Measurements from ENCODE around the gene FRMD4A. TPM values are rescaled to one million over a fixed set of nuclear protein-coding genes. Genes with fewer than 3 reads are reported as not detected.
A peak's percentile ranks its signal among the peaks of the same experiment; 100 is the strongest.
"Not testable (repeated sequence)": the region's sequence is repeated elsewhere in the genome, so short reads cannot be mapped to it uniquely, and the experiment has no call there.

Gene FRMD4A
- total and polyA plus RNA-seq, 2 of the 4 experiments (the other 2 are of a cell fraction) = 30.3 to 68.8 TPM

DNA sequence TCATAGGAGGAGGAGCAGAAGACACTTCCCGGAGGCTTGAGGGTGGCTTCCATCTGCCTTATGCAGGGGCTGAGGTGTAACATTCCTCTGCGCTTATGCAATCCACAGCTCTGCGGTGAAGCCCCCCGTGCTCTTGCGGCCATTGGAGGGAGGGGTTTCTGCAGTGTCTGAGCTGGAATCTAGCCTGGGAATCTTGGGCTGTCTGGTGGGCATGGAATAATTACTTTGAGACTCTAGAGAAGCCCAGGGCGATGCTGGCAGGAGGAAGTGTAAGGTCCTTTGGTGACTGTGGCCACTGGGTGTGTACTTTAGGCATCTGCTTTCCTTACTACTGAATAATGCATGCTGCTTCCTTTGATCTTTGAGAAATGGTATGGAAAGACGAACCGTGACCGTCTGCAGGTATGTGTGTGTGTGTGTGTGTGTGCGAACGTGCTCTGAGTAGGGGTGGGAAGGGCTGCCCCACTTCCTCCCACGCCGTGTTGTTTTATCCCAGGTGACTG, 563.0 kb downstream of the FRMD4A start:
- no peaks in the 10 kb centered on the region for H3K9me3 ChIP-seq (ENCODE audit: control insufficient read depth, insufficient read depth, low read length)
- peak overlapping the region; percentile 23; the same call in 1 of the 2 replicates for H4K91ac ChIP-seq (ENCODE audit: insufficient read depth, low read depth, low read length)
- H3K36me3 ChIP-seq (ENCODE audit: control insufficient read depth, insufficient read depth, low read length) = no peaks in the 10 kb centered on the region
- POLR2A ChIA-PET (ENCODE audit: unreplicated experiment) = no interaction called here
- peak overlapping the region; percentile 80 for H2AK9ac ChIP-seq (replicated peaks; ENCODE audit: low read depth, low read length, poor library complexity)
- H2AK5ac ChIP-seq (ENCODE audit: low read depth, low read length) = peak overlapping the region; percentile 10; the same call in 1 of the 2 replicates
- H3K4me1 ChIP-seq (ENCODE audit: control insufficient read depth, insufficient read depth, low read length) = peaks cover 6% of the 10 kb centered on the region
- TF ChIP-seq BHLHE40 (IDR thresholded peaks at IDR 0.05; ENCODE audit: low read depth, low read length) (no peak), MXI1 (IDR thresholded peaks at IDR 0.05; ENCODE audit: borderline replicate concordance, low read depth, low read length) (no peak), POLR2A (IDR thresholded peaks at IDR 0.05; ENCODE audit: low read depth, low read length) (no peak), CEBPB (IDR thresholded peaks at IDR 0.05; ENCODE audit: low read depth, low read length) (no peak), CHD1 (IDR thresholded peaks at IDR 0.05; ENCODE audit: low read depth, low read length) (no peak), RFX5 (IDR thresholded peaks at IDR 0.05; ENCODE audit: low read depth, low read length) (no peak), FOS (IDR thresholded peaks at IDR 0.05; ENCODE audit: low read depth, low read length) (no peak)
- H3K79me1 ChIP-seq (ENCODE audit: low read depth in 1 of 2, low read length in 2 of 2) = peaks cover 11 to 54% of the 10 kb centered on the region in 2 experiments
- no peak overlapping the region for H2AFZ ChIP-seq (replicated peaks; ENCODE audit: low read length, poor library complexity)
- no peaks in the 10 kb centered on the region for H4K20me1 ChIP-seq (ENCODE audit: insufficient read depth, low read length)
- H3K23ac ChIP-seq (ENCODE audit: low read depth, low read length) = no peak overlapping the region
- H4K5ac ChIP-seq (ENCODE audit: low read depth, low read length) = no peak overlapping the region
- no peak overlapping the region for H3K4me3 ChIP-seq (ENCODE audit: insufficient read depth, low read depth, low read length)
- H3K14ac ChIP-seq (replicated peaks; ENCODE audit: low read depth, low read length) = no peak overlapping the region
- ATAC-seq (ENCODE audit: low read depth) (no peak), DNase-seq (no peak)
- no peak overlapping the region for H2BK120ac ChIP-seq (ENCODE audit: low read depth, low read length)
- H3K56ac ChIP-seq (ENCODE audit: extremely low read depth, insufficient read depth, low read length) = no peak overlapping the region
- H3K18ac ChIP-seq (ENCODE audit: low read depth, low read length) = no peak overlapping the region
- no peaks in the 10 kb centered on the region for H3K27me3 ChIP-seq (ENCODE audit: control insufficient read depth, insufficient read depth, low read length)
- H4K8ac ChIP-seq (ENCODE audit: low read depth in 2 of 2, low read length in 2 of 2) = no peak overlapping the region
- no peak overlapping the region for H2BK20ac ChIP-seq (ENCODE audit: low read depth, low read length)
- in situ Hi-C loops (cut with MboI; ENCODE audit: low sequenced_read_pairs) (no loop called here), intact Hi-C loops (cut with micrococcal nuclease) (no loop called here), dilution Hi-C loops (cut with HindIII; ENCODE audit: low sequenced_read_pairs, unreplicated experiment) (no loop called here)
- CTCF ChIA-PET = no interaction called here
- 40% methylated on average over 1 of the region's 13 CpGs; no CpG with 5 or more reads in 1 of the 2 experiments for WGBS, 2 experiments (ENCODE audit: extremely low coverage in 2 of 2, insufficient read length in 1 of 2)
- no TSS peak for BruUV-seq (replicated peaks)
- no peak overlapping the region for H3K9ac ChIP-seq (ENCODE audit: low read depth, low read length)
- no peak overlapping the region for H3K27ac ChIP-seq (ENCODE audit: insufficient read depth, low read length)
- peaks cover 5% of the 10 kb centered on the region for H3K9me1 ChIP-seq (ENCODE audit: insufficient read depth, low read length)
- no peak overlapping the region for H3K4me2 ChIP-seq (ENCODE audit: low read depth, low read length)
- H2BK5ac ChIP-seq (ENCODE audit: low read depth, low read length, poor library complexity, severe bottlenecking) = no peak overlapping the region
- no peak overlapping the region; the same call in 1 of the 2 replicates for H3K4ac ChIP-seq (ENCODE audit: low read depth, low read length)
- H2BK15ac ChIP-seq (ENCODE audit: low read depth, low read length) = no peak overlapping the region

GRCh38 chr10:13767148-13767547, 563.6 kb downstream of the FRMD4A start:
- H4K5ac ChIP-seq (ENCODE audit: low read depth, low read length); H4K91ac ChIP-seq (ENCODE audit: insufficient read depth, low read depth, low read length); H3K36me3 ChIP-seq (ENCODE audit: control insufficient read depth, insufficient read depth, low read length); H3K4me3 ChIP-seq (ENCODE audit: insufficient read depth, low read depth, low read length); H3K9me1 ChIP-seq (ENCODE audit: insufficient read depth, low read length); CTCF ChIA-PET; H3K14ac ChIP-seq (replicated peaks; ENCODE audit: low read depth, low read length); in situ Hi-C loops (cut with MboI; ENCODE audit: low sequenced_read_pairs); H3K23ac ChIP-seq (ENCODE audit: low read depth, low read length); DNase-seq; H2BK120ac ChIP-seq (ENCODE audit: low read depth, low read length); H3K4me1 ChIP-seq (ENCODE audit: control insufficient read depth, insufficient read depth, low read length); dilution Hi-C loops (cut with HindIII; ENCODE audit: low sequenced_read_pairs, unreplicated experiment); H2BK5ac ChIP-seq (ENCODE audit: low read depth, low read length, poor library complexity, severe bottlenecking); H3K4ac ChIP-seq (ENCODE audit: low read depth, low read length); H2BK20ac ChIP-seq (ENCODE audit: low read depth, low read length); POLR2A ChIA-PET (ENCODE audit: unreplicated experiment); H3K56ac ChIP-seq (ENCODE audit: extremely low read depth, insufficient read depth, low read length); H2AFZ ChIP-seq (replicated peaks; ENCODE audit: low read length, poor library complexity); H2BK15ac ChIP-seq (ENCODE audit: low read depth, low read length); H3K9me3 ChIP-seq (ENCODE audit: control insufficient read depth, insufficient read depth, low read length); H3K27ac ChIP-seq (ENCODE audit: insufficient read depth, low read length); H4K20me1 ChIP-seq (ENCODE audit: insufficient read depth, low read length); intact Hi-C loops (cut with micrococcal nuclease); ATAC-seq (ENCODE audit: low read depth); H3K27me3 ChIP-seq (ENCODE audit: control insufficient read depth, insufficient read depth, low read length); H3K9ac ChIP-seq (ENCODE audit: low read depth, low read length); H4K8ac ChIP-seq (ENCODE audit: low read depth in 2 of 2, low read length in 2 of 2); BruUV-seq (replicated peaks); H2AK9ac ChIP-seq (replicated peaks; ENCODE audit: low read depth, low read length, poor library complexity); H3K4me2 ChIP-seq (ENCODE audit: low read depth, low read length); H3K18ac ChIP-seq (ENCODE audit: low read depth, low read length); H2AK5ac ChIP-seq (ENCODE audit: low read depth, low read length): not testable (repeated sequence)
- peaks cover 11 to 50% of the 10 kb centered on the region in 2 experiments for H3K79me1 ChIP-seq (ENCODE audit: low read depth in 1 of 2, low read length in 2 of 2)
- WGBS, 2 experiments (ENCODE audit: extremely low coverage in 2 of 2, insufficient read length in 1 of 2) = 100% methylated on average over 2 of the region's 5 CpGs; no CpG with 5 or more reads in 1 of the 2 experiments

Data from IMR-90 (cell line).